Memory B cell (primary cell): Measurements from ENCODE around the gene STK38.
A peak's percentile ranks its signal among the peaks of the same experiment; 100 is the strongest.
"Not testable (repeated sequence)": the region's sequence is repeated elsewhere in the genome, so short reads cannot be mapped to it uniquely, and the experiment has no call there.

ENCODE experiments used
- ATAC-seq: fragments of 150-1000 bp; cut with Tn5 transposase; 2 replicates; pipeline ENCODE4 v1.10.0; 2021; ENCODE audit warnings: low read depth, mild to moderate bottlenecking, moderate library complexity
- DNase-seq, 2 donors: peaks; one replicate each; pipeline ENCODE4 v3.0.0; 2022; ENCODE audit warnings: low spot score in 2 of 2
- H3K27ac Mint-ChIP-seq: one replicate; pipeline ENCODE4 v1.8.0; 2022; ENCODE audit warnings: mild to moderate bottlenecking, moderate library complexity, mixed read lengths
- H3K27me3 Mint-ChIP-seq: one replicate; pipeline ENCODE4 v1.8.0; 2022; ENCODE audit warnings: mixed read lengths
- H3K36me3 Mint-ChIP-seq: one replicate; pipeline ENCODE4 v1.8.0; 2022; ENCODE audit warnings: mild to moderate bottlenecking, mixed read lengths
- H3K4me1 Mint-ChIP-seq: one replicate; pipeline ENCODE4 v1.8.0; 2022; ENCODE audit warnings: mixed read lengths
- H3K4me3 Mint-ChIP-seq: one replicate; pipeline ENCODE4 v1.8.0; 2022; ENCODE audit warnings: mild to moderate bottlenecking, moderate library complexity, mixed read lengths
- H3K9me3 Mint-ChIP-seq: one replicate; pipeline ENCODE4 v1.8.0; 2022; ENCODE audit warnings: mixed read lengths

STK38 gene

DNA sequence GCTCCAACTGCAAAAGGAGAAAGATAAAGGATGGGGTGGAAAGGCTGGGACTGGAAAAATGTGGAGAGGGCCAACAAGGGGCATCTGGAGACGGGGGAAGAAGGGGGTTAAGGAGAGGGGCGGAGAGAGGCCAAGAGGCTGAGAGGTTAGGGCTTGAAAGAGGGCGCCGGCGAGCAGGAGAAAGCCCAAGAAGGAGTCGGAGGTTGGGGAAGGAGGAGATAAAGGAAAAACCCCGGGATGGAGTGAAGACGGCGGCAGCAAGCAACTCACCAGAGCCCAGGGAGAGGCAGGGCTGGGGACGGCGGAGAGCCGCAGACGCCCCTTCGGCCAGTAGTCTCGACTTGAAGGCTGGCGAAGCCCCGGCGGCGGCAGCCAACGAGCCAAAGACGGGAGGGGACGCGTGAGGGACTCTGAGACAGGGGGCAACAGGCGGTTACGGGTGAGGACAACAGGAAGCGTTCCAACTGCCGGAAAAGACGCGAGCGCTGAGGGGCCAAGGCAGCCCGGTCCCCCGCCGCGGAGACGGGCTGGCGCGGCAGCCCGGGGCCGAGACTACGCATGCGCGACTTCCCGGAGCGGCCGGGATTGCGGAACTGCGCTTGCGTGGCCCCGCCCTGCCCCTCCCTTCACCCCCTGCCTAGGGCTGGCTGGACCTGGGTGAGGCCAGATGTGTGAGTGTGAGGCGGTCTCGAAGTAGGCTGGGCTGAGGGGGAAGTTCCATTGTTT is at the start of gene STK38:
TSS of gene STK38 (minus strand) at position 560 of the 726 bp plus-strand sequence. CDS start 7,277 bp downstream, outside the sequence.
- Mint-ChIP-seq H3K36me3 (peaks cover 2% of the 10 kb centered on the region), H3K9me3 (no peaks in the 10 kb centered on the region)

GRCh38 chr6:36596356-36596755 is 49.1 kb upstream of the STK38 start:
- Mint-ChIP-seq H3K4me3 (peak overlapping the region; percentile 92), H3K4me1 (peaks cover 33% of the 10 kb centered on the region), H3K27ac (peak overlapping the region; percentile 98), H3K27me3 (no peaks in the 10 kb centered on the region), H3K36me3 (peaks cover 33% of the 10 kb centered on the region), H3K9me3 (no peaks in the 10 kb centered on the region)
- DNase-seq (no peak), ATAC-seq (no peak)

More for the DNA sequence above, at the start of gene STK38:
- Mint-ChIP-seq H3K4me1 (peaks cover 32% of the 10 kb centered on the region), H3K27me3 (no peaks in the 10 kb centered on the region), H3K27ac (peak within 1 kb of the TSS; percentile 91), H3K4me3 (peak within 1 kb of the TSS; percentile 99)
- peak; percentile 86 for ATAC-seq
- DNase-seq: peak; percentile 86 to 88

GRCh38 chr6:36594816-36595643 is 47.8 kb upstream of the STK38 start:
- peak overlapping the region; percentile 98 for H3K27ac Mint-ChIP-seq
- H3K4me1 Mint-ChIP-seq: peaks cover 31% of the 10 kb centered on the region
- ATAC-seq: no peak
- peak overlapping the region; percentile 92 for H3K4me3 Mint-ChIP-seq
- no peaks in the 10 kb centered on the region for H3K27me3 Mint-ChIP-seq
- no peaks in the 10 kb centered on the region for H3K9me3 Mint-ChIP-seq
- peak in 1 of 2 donors; percentile 22 for DNase-seq
- H3K36me3 Mint-ChIP-seq: peaks cover 28% of the 10 kb centered on the region

DNA sequence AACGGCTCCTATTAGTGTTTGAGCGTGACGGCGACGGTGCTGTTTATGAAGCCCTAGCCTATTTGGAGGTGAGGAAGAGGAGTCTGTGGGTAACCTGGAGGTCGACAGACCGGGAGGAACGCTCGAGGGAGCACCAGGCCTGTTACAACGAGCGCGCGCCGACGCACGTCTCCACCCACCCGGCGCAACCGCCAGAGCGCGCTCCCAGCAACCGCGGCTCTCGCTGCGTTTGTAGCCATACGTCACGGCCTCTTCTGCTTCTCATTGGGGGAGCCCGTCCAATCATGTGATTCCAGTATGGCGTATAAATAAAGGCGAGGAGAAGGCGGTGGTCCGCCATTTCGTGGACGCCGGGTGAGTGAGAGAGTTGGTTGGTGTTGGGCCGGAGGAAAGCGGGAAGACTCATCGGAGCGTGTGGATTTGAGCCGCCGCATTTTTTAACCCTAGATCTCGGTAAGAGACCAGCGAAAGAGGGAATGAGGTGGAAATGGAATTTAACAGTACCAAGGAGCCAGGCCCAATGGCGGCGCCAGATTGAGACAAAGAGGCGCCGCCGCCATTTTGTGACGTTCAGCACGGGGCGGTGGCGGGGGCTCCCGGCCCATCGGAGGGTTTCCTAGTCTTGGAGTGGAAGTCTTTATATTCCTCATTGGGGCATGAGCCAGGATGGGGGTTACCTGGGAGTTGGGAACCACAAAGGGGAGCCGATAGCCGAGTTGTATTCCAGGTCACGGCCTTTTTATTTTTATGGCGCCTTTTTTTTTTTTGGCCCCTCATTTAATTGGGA is 46.9 kb upstream of the STK38 start, which contains the start of gene SRSF3:
TSS of gene SRSF3 (plus strand) at position 334 of the 787 bp plus-strand sequence. CDS start 2,401 bp downstream, outside the sequence.
- Mint-ChIP-seq H3K4me1 (peaks cover 26% of the 10 kb centered on the region), H3K27me3 (no peaks in the 10 kb centered on the region), H3K9me3 (no peaks in the 10 kb centered on the region), H3K27ac (peak within 1 kb of the TSS; percentile 98), H3K36me3 (peaks cover 23% of the 10 kb centered on the region), H3K4me3 (peak within 1 kb of the TSS; percentile 92)
- DNase-seq: peak; percentile 95 to 96
- peak; percentile 87 for ATAC-seq

- Mint-ChIP-seq H3K36me3 (peaks cover 18% of the 10 kb centered on the region), H3K9me3 (no peaks in the 10 kb centered on the region), H3K27ac (peak overlapping the region; percentile 98), H3K4me3 (peak overlapping the region; percentile 92), H3K4me1 (peaks cover 20% of the 10 kb centered on the region), H3K27me3 (no peaks in the 10 kb centered on the region)
- DNase-seq: no peak
- ATAC-seq: peak; percentile 14
These were observed 46.3 kb upstream of the STK38 start for GRCh38 chr6:36593569-36594028.

DNA sequence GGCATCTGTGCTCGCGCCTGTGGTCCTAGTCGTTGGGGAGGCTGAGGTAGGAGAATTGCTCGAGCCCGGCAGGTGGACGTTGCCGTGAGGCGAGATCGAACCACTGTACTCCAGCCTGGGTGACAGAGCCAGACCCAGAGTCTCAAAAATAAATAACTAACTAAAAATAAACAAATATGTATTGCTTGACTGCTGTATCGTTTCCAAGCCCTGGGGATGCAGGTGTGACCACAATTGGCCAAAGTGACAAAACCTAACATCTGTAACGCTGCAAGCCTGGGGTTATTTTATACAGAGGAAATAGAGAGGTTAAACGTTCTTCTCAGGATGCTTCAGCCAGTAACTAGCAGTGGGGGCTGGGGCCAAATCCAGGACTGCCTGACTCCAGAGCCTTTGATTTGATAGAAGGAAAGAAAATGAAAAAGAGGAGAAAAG is 45.0 kb upstream of the STK38 start:
- Mint-ChIP-seq H3K36me3 (peaks cover 15% of the 10 kb centered on the region), H3K27ac (peak overlapping the region; percentile 43), H3K4me3 (peak overlapping the region; percentile 78), H3K4me1 (peaks cover 16% of the 10 kb centered on the region), H3K27me3 (no peaks in the 10 kb centered on the region), H3K9me3 (no peaks in the 10 kb centered on the region)
- ATAC-seq (peak; percentile 9), DNase-seq (peak in 1 of 2 donors; percentile 22)

DNA sequence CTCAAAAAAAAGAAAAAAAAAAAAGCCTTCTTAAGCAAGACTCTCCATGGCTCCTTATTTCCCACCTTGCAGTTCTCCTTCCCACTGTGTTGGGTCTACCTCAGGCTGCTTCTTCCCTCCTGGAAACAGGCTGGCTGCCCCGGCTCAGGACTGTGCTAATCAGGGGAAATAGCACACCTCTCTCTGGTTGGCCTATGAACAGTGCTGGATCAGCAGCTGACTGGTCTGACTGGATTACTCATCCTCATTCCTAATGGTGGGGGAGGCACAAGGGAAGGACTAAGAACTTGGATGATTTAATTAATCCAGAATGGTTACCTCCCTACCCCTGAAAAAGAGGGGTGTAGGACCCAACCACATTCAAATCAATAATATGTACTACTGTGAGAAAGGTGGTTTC is 43.0 kb upstream of the STK38 start:
- Mint-ChIP-seq H3K4me3 (no peak overlapping the region), H3K9me3 (no peaks in the 10 kb centered on the region), H3K36me3 (peaks cover 5% of the 10 kb centered on the region), H3K4me1 (peaks cover 9% of the 10 kb centered on the region), H3K27me3 (no peaks in the 10 kb centered on the region), H3K27ac (no peak overlapping the region)
- no peak for DNase-seq
- ATAC-seq: no peak

- ATAC-seq, H3K36me3 Mint-ChIP-seq, H3K27ac Mint-ChIP-seq, H3K9me3 Mint-ChIP-seq, H3K4me3 Mint-ChIP-seq, H3K4me1 Mint-ChIP-seq, DNase-seq, H3K27me3 Mint-ChIP-seq: not testable (repeated sequence)
These were observed 41.7 kb upstream of the STK38 start for GRCh38 chr6:36589025-36589400.

GRCh38 chr6:36586606-36587005 is 39.3 kb upstream of the STK38 start:
- Mint-ChIP-seq H3K36me3 (no peaks in the 10 kb centered on the region), H3K9me3 (no peaks in the 10 kb centered on the region), H3K27ac (no peak overlapping the region), H3K4me3 (no peak overlapping the region), H3K4me1 (peaks cover 2% of the 10 kb centered on the region), H3K27me3 (no peaks in the 10 kb centered on the region)
- no peak for DNase-seq
- ATAC-seq: no peak

GRCh38 chr6:36581716-36582115 is 34.4 kb upstream of the STK38 start:
- ATAC-seq (no peak), DNase-seq (no peak)
- Mint-ChIP-seq H3K27me3 (no peaks in the 10 kb centered on the region), H3K36me3 (no peaks in the 10 kb centered on the region), H3K27ac (no peak overlapping the region), H3K9me3 (no peaks in the 10 kb centered on the region), H3K4me1 (peaks cover 2% of the 10 kb centered on the region), H3K4me3 (no peak overlapping the region)

- no peaks in the 10 kb centered on the region for H3K9me3 Mint-ChIP-seq
These were observed 32.9 kb upstream of the STK38 start for GRCh38 chr6:36580184-36580526.

GRCh38 chr6:36578431-36578830 is 31.2 kb upstream of the STK38 start:
- peaks cover 2% of the 10 kb centered on the region for H3K4me1 Mint-ChIP-seq
- H3K4me3 Mint-ChIP-seq: no peak overlapping the region
- H3K27me3 Mint-ChIP-seq: no peaks in the 10 kb centered on the region
- DNase-seq: no peak
- no peaks in the 10 kb centered on the region for H3K36me3 Mint-ChIP-seq
- no peak for ATAC-seq
- no peak overlapping the region for H3K27ac Mint-ChIP-seq
- H3K9me3 Mint-ChIP-seq: no peaks in the 10 kb centered on the region

More at GRCh38 chr6:36580184-36580526, 32.9 kb upstream of the STK38 start:
- no peak for DNase-seq
- no peak overlapping the region for H3K27ac Mint-ChIP-seq
- no peaks in the 10 kb centered on the region for H3K36me3 Mint-ChIP-seq
- peaks cover 2% of the 10 kb centered on the region for H3K4me1 Mint-ChIP-seq
- ATAC-seq: no peak
- H3K4me3 Mint-ChIP-seq: no peak overlapping the region
- no peaks in the 10 kb centered on the region for H3K27me3 Mint-ChIP-seq

DNA sequence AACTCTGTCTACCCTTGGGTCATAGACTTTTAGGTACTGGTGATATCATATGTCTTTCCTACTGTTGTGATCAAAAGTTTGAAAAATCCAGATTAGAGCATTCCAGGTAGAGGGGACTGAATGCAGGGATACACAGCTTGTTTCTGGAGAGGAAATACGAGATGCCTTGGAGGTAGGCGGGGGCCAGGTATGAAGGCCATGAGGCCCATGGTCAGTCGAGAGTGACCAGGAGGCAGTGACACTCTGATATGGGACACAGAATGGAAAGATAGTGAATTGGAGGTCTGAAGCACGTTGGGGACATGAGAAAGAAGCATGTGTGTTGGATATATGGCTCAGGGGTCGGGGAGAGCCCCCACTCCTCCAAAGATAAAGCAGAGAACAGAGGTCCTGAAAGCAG is 30.8 kb upstream of the STK38 start:
- ATAC-seq: no peak
- H3K36me3 Mint-ChIP-seq: no peaks in the 10 kb centered on the region
- no peaks in the 10 kb centered on the region for H3K27me3 Mint-ChIP-seq

More for the DNA sequence above, 30.8 kb upstream of the STK38 start:
- H3K9me3 Mint-ChIP-seq: no peaks in the 10 kb centered on the region
- DNase-seq: no peak
- H3K27ac Mint-ChIP-seq: no peak overlapping the region
- peaks cover 2% of the 10 kb centered on the region for H3K4me1 Mint-ChIP-seq
- no peak overlapping the region for H3K4me3 Mint-ChIP-seq
